GM18517 (cell line): ENCODE measurements around the gene TYMP.
"Not testable (repeated sequence)": the region's sequence is repeated elsewhere in the genome, so short reads cannot be mapped to it uniquely, and the experiment has no call there.

Experiments used
- ATAC-seq: cut with Tn5 transposase; IDR thresholded peaks from one replicate; pipeline ENCODE4 v1.9.1; 2021; ENCODE audit warnings: mild to moderate bottlenecking, moderate library complexity; ENCODE audit not compliant: unreplicated experiment

The TYMP gene

DNA sequence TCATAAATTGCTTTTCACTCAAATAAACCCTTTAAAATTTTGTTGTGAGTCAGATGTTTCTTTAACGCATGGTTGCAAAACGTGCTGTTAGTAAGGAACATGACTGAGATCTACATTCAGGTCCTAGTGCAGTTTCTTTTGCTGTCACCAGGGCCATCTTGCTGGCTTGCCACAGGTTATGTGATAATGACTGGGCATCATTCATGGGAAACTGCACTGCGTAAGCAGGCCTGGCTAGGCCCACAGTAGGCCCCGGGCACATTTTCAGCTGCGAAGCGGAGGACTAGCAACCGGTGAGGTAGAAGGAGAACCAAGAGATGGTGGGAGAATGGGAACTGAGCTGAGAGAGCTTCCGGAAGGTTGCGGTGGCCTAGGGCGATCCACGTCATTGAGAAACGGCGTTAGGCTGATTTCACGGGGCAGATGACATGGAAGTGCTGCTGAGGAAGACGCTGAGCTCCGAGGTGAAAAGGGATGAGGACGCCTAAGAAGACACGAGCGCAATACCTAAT lies 12.7 kb upstream of the TYMP start:
- no peak for ATAC-seq

DNA sequence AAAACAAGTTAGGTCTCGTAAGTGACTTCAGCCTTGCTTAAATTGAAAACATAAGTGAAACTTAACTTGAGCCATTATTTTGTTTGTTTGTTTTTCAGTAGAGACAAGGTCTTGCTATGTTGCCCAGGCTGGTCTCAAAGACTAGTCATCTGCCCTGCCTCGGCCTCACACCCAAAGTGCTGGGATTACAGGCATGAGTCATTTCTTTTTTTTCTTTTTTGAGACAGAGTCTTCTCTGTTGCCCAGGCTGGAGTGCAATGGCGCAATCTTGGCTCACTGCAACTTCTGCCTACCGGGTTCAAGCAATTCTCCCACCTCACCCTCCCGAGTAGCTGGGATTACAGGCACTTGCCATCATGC lies 11.8 kb upstream of the TYMP start:
- not testable (repeated sequence) for ATAC-seq

DNA sequence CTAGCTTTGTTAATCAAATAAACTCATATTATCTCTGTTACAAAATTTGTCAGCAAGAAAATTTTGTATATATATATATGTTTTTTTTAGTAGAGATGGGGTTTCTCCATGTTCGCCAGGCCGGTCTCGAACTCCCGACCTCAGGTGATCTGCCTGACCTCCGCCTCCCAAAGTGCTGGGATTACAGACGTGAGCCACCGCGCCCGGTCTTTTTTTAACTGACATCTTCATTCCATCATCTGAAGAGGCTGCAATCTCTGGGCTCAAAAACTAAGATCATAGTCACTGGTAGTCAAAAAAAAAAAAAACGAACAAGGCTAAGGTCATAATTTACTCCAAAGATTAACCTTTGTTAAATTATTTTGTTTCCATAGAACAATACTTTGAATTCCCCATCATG lies 10.6 kb upstream of the TYMP start:
- no peak for ATAC-seq

DNA sequence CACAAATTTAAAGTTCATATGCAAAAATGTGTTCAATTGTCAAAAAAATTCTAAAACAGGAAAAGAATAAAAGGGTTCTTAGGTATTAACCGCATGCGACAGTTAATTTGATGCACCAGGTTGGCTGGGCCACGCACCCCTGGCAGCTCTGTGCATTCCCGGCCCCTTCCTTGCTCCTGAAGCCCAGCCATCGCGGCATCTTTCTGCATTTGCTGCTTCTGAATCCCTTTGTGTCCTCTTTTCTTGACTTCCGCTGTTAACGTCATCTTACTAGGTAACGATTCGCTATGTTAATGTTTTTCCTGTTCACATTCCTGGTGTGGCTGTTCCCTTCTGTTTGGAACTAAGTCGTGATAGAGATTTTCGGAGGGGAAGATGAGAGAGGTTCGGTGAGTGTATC lies 8.0 kb upstream of the TYMP start:
- no peak for ATAC-seq

DNA sequence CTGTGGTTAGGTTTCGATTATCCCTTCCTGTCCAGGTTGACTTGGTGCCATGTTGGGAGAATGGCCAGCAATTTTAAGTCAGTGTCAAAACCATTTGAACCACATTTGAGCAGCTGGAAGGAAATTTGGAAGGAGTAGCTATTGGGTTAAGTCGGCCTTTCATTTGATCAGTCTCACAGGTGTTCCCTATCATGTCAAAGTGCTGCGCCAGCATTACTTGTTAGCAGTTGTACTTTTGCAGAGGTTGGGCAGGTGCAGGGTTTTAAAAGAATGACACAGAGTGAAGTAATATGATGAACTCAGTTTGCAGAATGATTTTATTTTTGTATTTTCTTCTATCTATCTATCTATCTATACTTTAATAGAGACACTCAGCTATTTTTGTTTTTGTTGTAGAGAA lies 6.4 kb upstream of the TYMP start:
- no peak for ATAC-seq

DNA sequence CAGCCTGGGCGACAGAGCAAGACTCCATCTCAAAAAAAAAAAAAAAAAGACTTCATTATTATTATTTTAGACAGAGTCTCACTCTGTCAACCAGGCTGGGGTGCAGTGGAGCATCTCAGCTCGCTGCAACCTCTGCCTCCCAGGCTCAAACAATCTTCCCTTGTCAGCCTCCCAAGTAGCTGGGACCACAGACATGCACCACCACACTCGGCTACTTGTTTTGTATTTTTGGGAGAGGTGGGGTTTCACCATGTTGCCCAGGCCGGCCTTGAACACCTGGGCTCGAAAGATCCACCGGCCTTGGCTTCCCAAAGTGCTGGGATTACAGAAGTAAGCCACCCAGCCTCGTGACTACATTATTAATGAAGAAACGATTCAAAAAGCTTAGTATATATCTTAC lies 5.3 kb upstream of the TYMP start:
- no peak for ATAC-seq

DNA sequence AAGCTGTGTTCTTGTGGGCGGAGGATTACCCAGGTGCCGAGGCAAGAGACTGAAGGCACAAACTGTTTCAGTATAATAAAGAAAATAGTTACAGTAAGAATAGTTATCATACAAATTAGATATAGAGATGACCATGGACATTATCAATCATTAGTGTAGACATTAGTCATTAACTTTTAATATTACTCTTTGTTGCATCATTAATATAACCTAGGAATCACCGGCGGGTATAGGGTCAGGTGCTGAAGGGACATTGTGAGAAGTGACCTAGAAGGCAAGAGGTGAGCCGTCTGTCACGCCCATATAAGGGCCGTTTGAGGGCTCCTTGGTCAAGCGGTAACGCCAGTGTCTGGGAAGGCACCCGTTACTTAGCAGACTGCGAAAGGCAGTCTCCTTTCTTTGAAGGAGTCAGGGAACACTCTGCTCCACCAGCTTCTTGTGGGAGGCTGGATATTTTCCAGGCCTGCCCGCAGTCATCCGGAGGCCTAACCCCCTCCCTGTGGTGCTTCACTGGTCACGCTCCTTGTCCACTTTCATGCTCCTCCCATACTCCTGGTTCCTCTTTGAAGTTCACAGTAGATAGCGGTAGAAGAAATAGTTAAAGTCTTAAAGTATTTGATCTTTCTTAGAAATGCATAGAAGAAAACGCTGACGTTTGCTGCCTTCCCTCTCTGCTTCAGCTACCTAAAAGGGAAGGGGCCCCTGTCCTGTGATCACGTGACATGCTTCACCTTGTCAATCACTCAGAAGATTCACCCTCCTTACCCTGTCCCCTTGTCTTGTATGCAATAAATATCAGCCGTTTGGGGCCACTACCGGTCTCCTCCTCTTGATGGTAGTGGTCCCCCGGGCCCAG lies 4.3 kb upstream of the TYMP start:
- ATAC-seq, result not testable (repeated sequence)

DNA sequence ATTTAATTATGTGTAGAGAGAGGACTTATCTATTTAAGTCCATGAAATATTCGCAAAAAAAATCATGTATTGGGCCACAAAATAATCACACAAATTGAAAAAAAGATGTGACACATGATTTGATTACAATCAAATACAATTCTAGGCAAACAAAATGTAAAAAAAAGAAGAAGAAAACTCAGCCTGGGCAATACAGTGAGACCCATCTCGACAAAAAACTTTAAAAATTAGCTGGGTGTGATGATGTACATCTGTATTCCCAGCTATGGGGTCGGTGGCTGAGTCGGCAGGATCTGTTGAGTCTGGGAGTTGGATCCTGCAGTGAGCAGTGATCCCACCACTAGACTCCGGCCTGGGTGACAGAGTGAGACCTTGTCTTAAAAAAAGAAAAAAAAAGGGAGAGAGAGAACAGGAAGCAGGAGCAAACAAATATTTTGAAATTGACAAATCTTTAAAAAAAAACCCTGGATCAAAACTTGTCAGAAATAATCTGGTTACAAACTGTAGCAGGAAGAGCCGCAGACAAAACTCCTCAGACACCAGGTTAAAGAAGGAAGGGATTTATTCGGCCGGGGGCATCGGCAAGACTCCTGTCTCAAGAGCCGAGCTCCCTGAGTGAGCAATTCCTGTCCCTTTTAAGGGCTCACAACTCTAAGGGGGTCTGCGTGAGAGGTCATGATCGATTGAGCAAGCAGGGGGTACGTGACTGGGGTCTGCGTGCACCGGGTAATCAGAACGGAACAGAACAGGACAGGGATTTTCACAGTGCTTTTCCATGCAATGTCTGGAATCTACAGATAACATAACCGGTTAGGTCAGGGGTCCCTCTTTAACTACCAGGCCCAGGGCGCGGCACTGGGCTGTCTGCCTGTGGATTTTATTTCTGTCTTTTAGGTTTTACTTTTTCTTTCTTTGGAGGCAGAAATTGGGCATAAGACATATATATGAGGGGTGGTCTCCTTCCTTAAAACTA lies 3.3 kb upstream of the TYMP start:
- ATAC-seq, result no peak

DNA sequence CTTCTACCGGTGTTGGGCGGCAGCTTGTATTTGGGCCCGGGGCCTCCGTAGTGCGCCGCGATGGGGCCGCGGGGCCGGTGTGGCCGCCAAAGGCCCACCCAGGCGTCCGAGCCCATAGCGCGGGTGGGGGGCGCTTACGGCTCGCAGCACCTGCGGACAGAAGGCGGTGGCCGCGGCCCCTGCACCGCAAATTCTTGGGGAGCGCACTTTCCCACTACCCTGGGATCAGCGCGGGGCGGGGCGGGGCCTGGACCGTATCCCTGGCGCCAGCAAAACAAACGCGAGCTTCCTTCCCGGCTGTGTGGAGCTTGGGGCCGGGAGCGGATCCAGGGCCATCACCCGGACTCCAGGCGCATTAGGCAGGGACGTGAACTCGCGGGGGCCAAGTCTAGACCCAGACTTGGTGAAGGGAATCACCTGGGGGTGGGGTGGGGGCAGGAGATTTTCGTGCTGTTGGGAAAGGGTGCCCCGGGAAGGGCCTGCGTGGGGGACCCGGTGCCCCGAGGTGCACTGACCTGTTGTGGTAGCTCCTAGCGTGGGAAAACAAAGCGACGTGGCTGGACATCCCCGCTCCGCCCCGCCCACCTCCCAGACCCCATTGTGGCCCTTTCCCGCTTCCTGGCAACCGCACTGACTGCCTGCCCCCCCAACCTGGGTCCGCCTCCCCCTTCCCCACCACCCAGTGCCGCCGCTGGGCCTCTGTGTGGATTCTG lies 2.3 kb upstream of the TYMP start:
- no peak for ATAC-seq

DNA sequence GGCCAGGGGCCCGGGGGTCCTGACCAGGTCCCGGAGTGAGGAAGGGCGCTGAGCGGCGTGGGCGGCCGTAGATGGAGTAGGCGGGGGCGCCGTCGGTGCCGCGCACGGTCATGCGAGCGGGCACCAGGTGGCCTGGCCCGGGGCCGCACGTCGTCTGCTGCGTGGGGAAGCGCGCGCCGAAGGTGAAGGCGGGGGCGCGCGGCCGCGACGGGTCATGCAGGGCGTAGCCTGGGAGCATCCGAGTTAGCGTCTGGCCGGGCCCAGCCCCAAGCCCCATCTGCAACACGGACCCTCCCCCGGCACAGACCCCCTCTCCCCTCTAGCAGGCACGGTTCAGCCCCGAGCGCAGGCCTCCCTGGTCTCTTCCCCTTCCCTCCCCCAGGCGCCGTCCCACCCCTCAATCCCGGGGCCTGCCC lies 1.7 kb upstream of the TYMP start:
- no peak for ATAC-seq

DNA sequence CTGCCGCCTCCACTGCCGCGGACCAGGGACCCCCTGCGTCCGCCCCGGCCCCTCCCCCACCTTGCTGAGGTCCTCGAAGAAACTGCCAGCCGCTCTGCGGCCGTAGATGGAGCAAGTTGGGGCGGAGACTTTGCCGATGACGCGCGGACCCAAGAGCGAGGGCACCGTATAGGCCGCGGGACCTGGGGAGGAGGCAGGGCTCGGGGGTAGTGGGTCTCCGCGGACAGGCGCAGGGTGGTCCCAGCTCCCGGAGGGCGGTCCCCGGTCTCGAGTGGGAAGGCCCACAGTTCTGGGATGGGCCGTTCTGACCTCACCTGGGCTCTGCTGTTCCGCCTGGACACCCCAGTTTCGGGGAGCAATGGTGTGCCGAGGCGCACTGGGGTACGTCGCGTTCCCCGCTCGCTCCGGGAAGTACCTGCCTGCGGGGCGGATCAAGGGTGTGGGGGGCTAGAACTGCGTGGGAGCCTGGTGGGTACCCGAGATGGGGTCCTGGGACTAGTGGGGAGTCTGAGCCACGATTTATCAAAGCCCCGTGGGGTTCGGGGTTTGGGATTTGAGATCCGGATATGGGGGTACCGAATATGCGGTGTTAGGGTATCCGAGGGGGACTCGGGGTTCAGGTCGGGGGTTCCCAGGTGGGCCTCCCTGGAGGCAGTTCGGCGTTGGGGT lies 1.2 kb upstream of the TYMP start:
- no peak for ATAC-seq

DNA sequence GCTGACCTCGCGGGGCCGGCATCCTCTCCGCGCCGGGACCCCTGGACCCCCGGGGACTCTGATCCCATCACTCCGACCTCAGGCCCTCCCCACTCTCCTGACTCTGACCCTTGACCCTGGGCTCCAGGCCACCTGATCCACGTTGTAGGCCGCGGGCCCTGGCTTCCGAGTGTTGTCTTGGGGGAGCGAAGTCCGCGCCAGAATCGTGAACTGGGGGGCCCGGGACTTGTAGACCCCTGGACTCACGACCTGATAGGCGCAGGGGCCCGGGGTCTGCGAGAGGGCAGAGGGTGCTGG lies 716 bp upstream of the TYMP start:
- ATAC-seq, result no peak

DNA sequence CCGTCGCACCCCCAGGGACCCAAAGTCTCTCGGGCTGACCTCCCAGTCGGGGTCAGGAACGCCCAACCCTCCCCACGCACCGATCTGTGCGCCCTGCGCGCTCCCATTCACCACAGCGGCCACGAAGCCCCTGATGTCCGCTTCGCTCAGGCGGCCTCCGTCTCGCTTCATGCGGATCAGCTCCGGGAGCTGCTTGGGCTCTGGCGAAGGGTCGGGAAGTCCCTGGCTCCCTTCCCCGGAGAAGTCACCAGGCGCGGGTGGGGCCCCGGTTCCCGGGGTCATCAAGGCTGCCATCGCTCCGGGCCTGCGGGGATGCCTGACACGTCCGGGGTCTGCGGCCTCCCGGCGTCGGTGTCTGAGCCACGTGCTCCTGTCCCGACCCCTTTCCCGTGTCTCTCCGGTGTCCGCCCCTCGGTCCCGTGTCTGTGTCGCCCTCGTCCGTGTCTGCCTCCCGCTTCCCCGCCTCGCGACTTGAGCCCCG lies 356 bp downstream of the TYMP start:
- no peak for ATAC-seq

DNA sequence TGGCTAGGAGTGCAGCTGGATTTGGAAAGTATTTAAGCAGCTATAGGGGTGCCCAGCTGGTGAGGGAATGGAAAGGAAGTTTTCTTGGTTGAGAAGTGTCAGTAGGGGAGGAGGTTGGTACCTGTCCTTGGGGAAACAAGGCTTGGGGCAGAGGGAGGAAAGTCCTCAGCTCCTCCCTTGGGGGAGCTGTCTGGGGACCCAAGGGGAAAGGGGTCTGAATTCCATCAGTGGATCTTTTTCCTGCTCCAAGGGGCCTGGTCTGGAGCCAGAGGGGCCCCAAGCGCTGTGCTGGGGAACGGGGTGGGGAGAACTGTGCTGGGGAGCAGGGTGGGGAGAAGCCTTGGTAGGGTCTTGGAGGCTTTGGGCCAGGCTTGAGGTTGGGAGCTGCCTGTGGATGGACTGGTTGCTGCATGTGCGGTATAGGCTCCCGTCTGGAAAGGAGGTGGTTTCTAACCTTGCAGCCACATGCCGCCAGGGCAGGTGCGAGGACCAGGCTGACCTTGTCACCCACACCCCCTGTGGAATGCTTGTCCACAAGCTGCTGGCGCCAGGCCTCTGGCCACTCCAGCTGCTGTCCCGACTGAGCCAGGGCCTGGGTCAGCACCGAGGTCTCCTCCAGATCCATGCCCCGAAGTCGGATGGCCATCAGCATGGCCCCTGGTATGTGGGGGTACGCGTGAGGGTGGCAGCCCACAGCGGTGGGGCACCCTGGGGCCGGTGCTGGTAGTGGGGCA lies 963 bp downstream of the TYMP start:
- no peak for ATAC-seq

DNA sequence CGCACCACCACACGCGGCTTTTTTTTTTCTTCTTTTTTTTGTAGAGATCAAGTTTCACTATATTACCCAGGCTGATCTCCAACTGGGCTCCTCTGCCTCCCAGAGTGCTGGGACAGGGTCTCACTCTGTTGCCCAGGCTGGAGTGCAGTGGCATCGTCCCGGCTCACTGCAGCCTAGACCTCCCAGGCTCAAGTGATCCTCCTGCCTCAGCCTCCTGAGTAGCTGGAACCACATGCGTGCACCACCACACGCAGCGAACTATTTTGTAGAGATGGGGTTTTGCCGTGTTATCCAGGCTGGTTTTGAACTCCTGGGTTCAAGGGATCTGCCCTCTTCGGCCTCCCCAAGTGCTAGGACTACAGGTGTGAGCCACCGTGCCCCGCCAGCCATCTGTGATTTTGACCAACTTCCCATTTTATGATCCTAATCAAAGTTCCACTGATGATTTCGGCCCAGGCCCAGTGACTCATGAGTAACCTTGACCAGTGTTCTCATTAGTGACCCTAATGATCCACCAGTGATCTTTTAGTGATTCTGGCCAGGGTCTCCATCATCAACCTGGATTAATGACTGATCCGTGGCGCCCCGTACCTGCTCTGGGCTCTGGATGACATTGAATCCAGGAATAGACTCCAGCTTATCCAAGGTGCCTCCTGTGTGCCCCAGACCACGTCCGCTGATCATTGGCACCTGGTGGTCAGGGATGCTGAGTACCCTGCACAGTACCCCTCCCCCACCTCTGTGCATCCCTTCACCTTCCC lies 1.7 kb downstream of the TYMP start:
- no peak for ATAC-seq

DNA sequence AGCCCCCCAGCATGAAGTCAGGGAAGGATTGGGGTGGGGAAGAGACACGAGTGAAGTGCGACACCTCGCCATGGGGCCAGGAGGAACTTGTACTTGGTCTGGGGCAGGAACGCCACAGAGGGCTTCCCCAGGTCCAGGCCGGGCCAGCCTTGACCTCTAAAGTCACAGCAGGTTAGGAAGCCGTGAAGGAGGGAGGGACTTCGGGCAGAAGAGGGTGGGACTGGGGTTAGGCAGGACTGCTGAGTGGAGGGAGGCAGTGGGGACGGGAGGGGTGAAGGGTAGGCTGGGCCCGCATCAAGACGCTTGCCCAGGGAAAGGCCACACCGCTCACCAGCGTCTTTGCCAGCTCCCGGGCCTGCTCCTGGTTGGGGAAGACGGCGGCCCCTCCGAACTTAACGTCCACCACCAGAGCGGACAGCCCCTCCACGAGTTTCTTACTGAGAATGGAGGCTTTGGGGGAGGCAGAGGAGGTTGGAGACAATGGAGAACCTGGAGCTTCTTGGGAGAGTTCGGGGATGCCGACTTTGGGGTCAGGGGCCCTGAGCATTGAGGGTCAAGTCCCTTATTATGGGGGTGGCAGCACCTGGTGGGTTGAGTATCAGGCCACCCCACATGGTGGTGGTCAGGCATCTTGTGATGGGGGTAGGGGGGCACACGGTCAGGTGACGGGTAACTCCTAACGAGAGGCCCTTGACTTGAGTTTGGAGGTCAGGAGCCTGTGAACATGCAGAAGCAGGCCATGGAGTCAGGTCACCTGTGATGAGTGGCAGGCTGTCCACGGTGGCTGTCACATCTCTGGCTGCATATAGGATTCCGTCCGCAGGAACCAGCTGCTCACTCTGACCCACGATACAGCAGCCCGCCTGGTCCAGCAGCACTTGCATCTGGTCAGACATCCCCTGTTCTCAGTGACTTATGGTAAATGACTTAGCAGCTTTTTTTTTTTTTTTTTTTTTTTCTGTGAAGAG lies 2.7 kb downstream of the TYMP start:
- ATAC-seq, result no peak

DNA sequence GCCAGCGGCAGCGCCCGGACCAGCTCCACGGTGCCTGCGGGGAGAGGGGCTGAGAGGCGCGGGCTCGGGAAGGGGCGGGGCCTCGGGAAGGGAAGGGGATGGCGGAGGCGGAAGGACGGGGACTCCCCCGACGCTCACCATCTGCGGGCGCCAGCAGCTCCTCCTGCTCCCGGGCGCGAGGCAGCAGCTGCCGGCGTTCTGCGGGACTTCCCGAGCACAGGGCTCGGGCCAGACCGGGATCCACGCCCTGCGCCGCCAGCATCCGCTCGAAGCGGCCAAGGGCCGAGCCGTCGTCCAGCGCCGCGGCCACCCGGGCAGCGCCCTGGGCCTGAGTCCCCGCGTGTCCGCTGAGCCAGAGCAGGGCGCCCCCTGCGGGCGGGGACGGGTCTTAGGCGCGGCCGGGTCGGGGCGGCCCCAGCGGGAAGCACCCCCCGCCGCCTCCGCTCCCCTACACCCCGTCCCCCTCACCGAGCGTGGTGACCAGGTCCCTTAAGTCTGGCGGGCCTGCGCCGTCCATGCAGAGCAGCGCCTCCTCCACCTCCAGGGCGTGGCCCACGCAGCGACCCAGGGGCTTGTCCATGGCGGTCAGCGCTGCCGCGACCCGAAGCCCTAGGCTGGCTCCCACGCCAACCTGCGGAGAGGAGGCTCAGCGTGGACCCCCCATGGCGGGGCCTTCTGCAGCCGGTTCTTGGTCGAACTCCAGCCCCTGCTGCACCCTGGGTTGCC lies 3.5 kb downstream of the TYMP start:
- ATAC-seq, result peak; percentile 32

DNA sequence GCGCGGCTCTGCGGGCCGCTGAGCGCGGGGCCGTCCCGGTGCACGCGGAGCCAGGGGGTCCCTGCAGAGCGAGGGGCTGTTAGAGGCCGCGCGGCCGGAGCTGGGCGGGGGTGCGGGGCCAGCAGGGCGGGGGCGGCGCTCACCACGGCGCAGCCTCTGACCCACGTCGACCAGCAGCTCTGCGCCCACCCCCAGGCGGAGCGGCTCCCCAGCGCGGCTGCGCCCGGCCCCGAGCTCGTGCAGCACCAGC lies 4.0 kb downstream of the TYMP start:
- peak; percentile 15 for ATAC-seq
